Fibroblast of skin of scalp (primary cell): Measurements from ENCODE around the gene ALPL.
"Not testable (repeated sequence)": the region's sequence is repeated elsewhere in the genome, so short reads cannot be mapped to it uniquely, and the experiment has no call there.

Source experiments
- DNase-seq: peaks from one replicate; pipeline ENCODE4 v3.0.0-alpha.2; 2013

The ALPL gene

GRCh38 chr1:21560916-21561638, 51.9 kb downstream of the ALPL start:
- DNase-seq, result no peak

- DNase-seq, result no peak
Measured at GRCh38 chr1:21562896-21563295, 53.7 kb downstream of the ALPL start.

- DNase-seq, result no peak
Measured at GRCh38 chr1:21563971-21564370, 54.7 kb downstream of the ALPL start.

GRCh38 chr1:21564521-21565095, 55.4 kb downstream of the ALPL start:
- no peak for DNase-seq

GRCh38 chr1:21565285-21565684, 56.1 kb downstream of the ALPL start:
- DNase-seq, result no peak

- DNase-seq, result not testable (repeated sequence)
Measured at GRCh38 chr1:21566361-21566760, 57.1 kb downstream of the ALPL start.

GRCh38 chr1:21567241-21568005, 58.2 kb downstream of the ALPL start:
- DNase-seq, result peak; percentile 68

GRCh38 chr1:21568006-21568746, 59.0 kb downstream of the ALPL start:
- peak; percentile 33 for DNase-seq

GRCh38 chr1:21568809-21569385, 59.7 kb downstream of the ALPL start:
- peak; percentile 71 for DNase-seq

GRCh38 chr1:21569820-21570527, 60.8 kb downstream of the ALPL start:
- no peak for DNase-seq

GRCh38 chr1:21570528-21570875, 61.3 kb downstream of the ALPL start:
- no peak for DNase-seq

- DNase-seq, result no peak
Measured at GRCh38 chr1:21570885-21571284, 61.7 kb downstream of the ALPL start.

- no peak for DNase-seq
Measured at GRCh38 chr1:21572221-21572620, 63.0 kb downstream of the ALPL start.

GRCh38 chr1:21572735-21573277, 63.6 kb downstream of the ALPL start:
- no peak for DNase-seq

GRCh38 chr1:21573475-21573874, 64.3 kb downstream of the ALPL start:
- no peak for DNase-seq

- DNase-seq, result peak; percentile 75
Measured at GRCh38 chr1:21573971-21574465, 64.8 kb downstream of the ALPL start.

- DNase-seq, result peak; percentile 48
Measured at GRCh38 chr1:21574466-21575151, 65.4 kb downstream of the ALPL start.

- DNase-seq, result no peak
Measured at GRCh38 chr1:21575351-21575942, 66.2 kb downstream of the ALPL start.

- DNase-seq, result no peak
Measured at GRCh38 chr1:21576031-21576797, 67.0 kb downstream of the ALPL start.

- DNase-seq, result no peak
Measured at GRCh38 chr1:21576798-21577187, 67.6 kb downstream of the ALPL start.
